Neural progenitor cell (in vitro differentiated cells): ENCODE measurements around the gene TUSC2. TPM values are rescaled to one million over a fixed set of nuclear protein-coding genes. Genes with fewer than 3 reads are reported as not detected.

ENCODE experiments used
- DNase-seq: peaks from one replicate; pipeline ENCODE4 v3.0.0-alpha.2; 2016; ENCODE audit warnings: low spot score
- H2AFZ ChIP-seq: fragments of 200-600 bp; sonication (generic); replicated peaks from 2 replicates; pipeline ENCODE4 v1.6.1; 2016; ENCODE audit warnings: antibody characterized with exemption
- H3F3A ChIP-seq: fragments of 200-600 bp; sonication (generic); 2 replicates; pipeline ENCODE4 v1.6.1; 2016; ENCODE audit warnings: antibody characterized with exemption, low read depth
- H3K27ac ChIP-seq: fragments of 200-600 bp; sonication (generic); 2 replicates; pipeline ENCODE4 v1.5.1; 2016; ENCODE audit warnings: mild to moderate bottlenecking
- H3K27me3 ChIP-seq: fragments of 200-600 bp; sonication (generic); 2 replicates; pipeline ENCODE4 v1.6.1; 2016; ENCODE audit warnings: mild to moderate bottlenecking, moderate library complexity
- H3K36me3 ChIP-seq: fragments of 200-600 bp; sonication (generic); 2 replicates; pipeline ENCODE4 v1.5.1; 2016
- H3K4me1 ChIP-seq: fragments of 200-600 bp; sonication (generic); 2 replicates; pipeline ENCODE4 v1.6.1; 2016; ENCODE audit warnings: mixed run types
- H3K4me2 ChIP-seq: fragments of 200-600 bp; sonication (generic); 2 replicates; pipeline ENCODE4 v1.6.1; 2016
- H3K4me3 ChIP-seq: fragments of 200-600 bp; sonication (generic); 2 replicates; pipeline ENCODE4 v1.5.1; 2016
- H3K79me2 ChIP-seq: fragments of 200-600 bp; sonication (generic); 2 replicates; pipeline ENCODE4 v1.6.1; 2016; ENCODE audit warnings: low read depth
- H3K9ac ChIP-seq: fragments of 200-600 bp; sonication (generic); 2 replicates; pipeline ENCODE4 v1.6.1; 2016
- H3K9me3 ChIP-seq: fragments of 200-600 bp; sonication (generic); 2 replicates; pipeline ENCODE4 v1.5.1; 2016; ENCODE audit warnings: low read depth
- H4K20me1 ChIP-seq: fragments of 200-600 bp; sonication (generic); 2 replicates; pipeline ENCODE4 v1.6.1; 2016; ENCODE audit warnings: low read depth
- H3K27ac Mint-ChIP-seq: 3 replicates; pipeline ENCODE4 v1.8.0; 2021; ENCODE audit warnings: mixed read lengths
- H3K27me3 Mint-ChIP-seq: 2 replicates; pipeline ENCODE4 v1.8.0; 2022; ENCODE audit warnings: low read depth, mild to moderate bottlenecking, inconsistent platforms, moderate library complexity, mixed read lengths; ENCODE audit not compliant: insufficient read depth
- H3K36me3 Mint-ChIP-seq: 3 replicates; pipeline ENCODE4 v1.8.0; 2021; ENCODE audit warnings: mixed read lengths
- H3K4me1 Mint-ChIP-seq: 3 replicates; pipeline ENCODE4 v1.8.0; 2021; ENCODE audit warnings: mixed read lengths
- H3K4me3 Mint-ChIP-seq: 3 replicates; pipeline ENCODE4 v1.8.0; 2021; ENCODE audit warnings: mild to moderate bottlenecking, moderate library complexity, mixed read lengths
- H3K9me3 Mint-ChIP-seq: 3 replicates; pipeline ENCODE4 v1.8.0; 2020; ENCODE audit warnings: mixed read lengths
- CTCF ChIP-seq: fragments of 200-600 bp; sonication (generic); IDR thresholded peaks from 2 replicates; pipeline ENCODE4 v1.5.1; 2017; ENCODE audit warnings: antibody characterized with exemption, mild to moderate bottlenecking
- EZH2 ChIP-seq: fragments of 200-600 bp; sonication (generic); IDR thresholded peaks from 2 replicates; pipeline ENCODE4 v1.6.1; 2017; ENCODE audit warnings: antibody characterized with exemption, mild to moderate bottlenecking, moderate library complexity
- EZH2phosphoT487 ChIP-seq: fragments of 200-600 bp; sonication (generic); IDR thresholded peaks from 2 replicates; pipeline ENCODE4 v1.6.1; 2017; ENCODE audit warnings: antibody characterized with exemption
- total RNA-seq: library from RNA; depleted of rRNA; stranded (reverse); fragments of >200 nt; gene quantifications from 2 replicates; pipeline ENCODE4 v1.2.3, GENCODE V29; 2015; ENCODE audit warnings: low replicate concordance

TUSC2 gene
- total RNA-seq, 1 donor from 2014 or later: 14.9 TPM

GRCh38 chr3:50330330-50330729, 2.3 kb upstream of the TUSC2 start:
- H3K9ac ChIP-seq: no peak overlapping the region
- no peak overlapping the region for H3K27ac ChIP-seq
- Mint-ChIP-seq H3K36me3 (peaks cover 2% of the 10 kb centered on the region), H3K27me3 (peaks cover 2% of the 10 kb centered on the region), H3K4me3 (no peak overlapping the region), H3K9me3 (no peaks in the 10 kb centered on the region), H3K27ac (no peak overlapping the region), H3K4me1 (peaks cover 20% of the 10 kb centered on the region)
- peaks cover 17% of the 10 kb centered on the region for H3F3A ChIP-seq
- H3K9me3 ChIP-seq: no peaks in the 10 kb centered on the region
- H4K20me1 ChIP-seq: peaks cover 30% of the 10 kb centered on the region
- H3K4me3 ChIP-seq: no peak overlapping the region
- no peaks in the 10 kb centered on the region for H3K27me3 ChIP-seq
- peaks cover 41% of the 10 kb centered on the region for H3K79me2 ChIP-seq
- peaks cover 10% of the 10 kb centered on the region for H3K4me1 ChIP-seq
- H2AFZ ChIP-seq: no peak overlapping the region
- TF ChIP-seq EZH2: no peak
- TF ChIP-seq EZH2phosphoT487: no peak
- TF ChIP-seq CTCF: no peak
- H3K36me3 ChIP-seq: no peaks in the 10 kb centered on the region
- no peak overlapping the region for H3K4me2 ChIP-seq
- no peak for DNase-seq

GRCh38 chr3:50327129-50327528, 894 bp downstream of the TUSC2 start:
- Histone ChIP-seq H3K4me2 (peak overlapping the region; percentile 96), H4K20me1 (peaks cover 12% of the 10 kb centered on the region), H3K27ac (no peak overlapping the region), H3K9me3 (no peaks in the 10 kb centered on the region), H3F3A (peaks cover 38% of the 10 kb centered on the region), H2AFZ (no peak overlapping the region), H3K4me1 (peaks cover 18% of the 10 kb centered on the region), H3K4me3 (peak overlapping the region; percentile 82), H3K9ac (peak overlapping the region; percentile 78), H3K27me3 (no peaks in the 10 kb centered on the region), H3K79me2 (peaks cover 17% of the 10 kb centered on the region), H3K36me3 (no peaks in the 10 kb centered on the region)
- Mint-ChIP-seq H3K4me1 (peaks cover 35% of the 10 kb centered on the region), H3K27ac (no peak overlapping the region), H3K4me3 (peak overlapping the region; percentile 95), H3K36me3 (peaks cover 2% of the 10 kb centered on the region), H3K9me3 (no peaks in the 10 kb centered on the region), H3K27me3 (peaks cover 6% of the 10 kb centered on the region)
- no peak for DNase-seq
- TF ChIP-seq EZH2 (no peak), EZH2phosphoT487 (no peak), CTCF (no peak)

GRCh38 chr3:50326182-50326541, 1.9 kb downstream of the TUSC2 start:
- peaks cover 42% of the 10 kb centered on the region for H3F3A ChIP-seq
- TF ChIP-seq CTCF (no peak), EZH2phosphoT487 (no peak), EZH2 (no peak)
- H2AFZ ChIP-seq: no peak overlapping the region
- peaks cover 20% of the 10 kb centered on the region for H3K4me1 ChIP-seq
- H3K79me2 ChIP-seq: peaks cover 17% of the 10 kb centered on the region
- no peak overlapping the region for H3K27ac ChIP-seq
- Mint-ChIP-seq H3K27me3 (peaks cover 5% of the 10 kb centered on the region), H3K27ac (no peak overlapping the region), H3K36me3 (peaks cover 1% of the 10 kb centered on the region), H3K4me3 (peak overlapping the region; percentile 95), H3K4me1 (peaks cover 35% of the 10 kb centered on the region), H3K9me3 (no peaks in the 10 kb centered on the region)
- no peak overlapping the region for H3K9ac ChIP-seq
- no peaks in the 10 kb centered on the region for H3K9me3 ChIP-seq
- no peak overlapping the region for H3K4me3 ChIP-seq
- DNase-seq: no peak
- no peak overlapping the region for H3K4me2 ChIP-seq
- no peaks in the 10 kb centered on the region for H3K36me3 ChIP-seq
- H4K20me1 ChIP-seq: peaks cover 12% of the 10 kb centered on the region
- H3K27me3 ChIP-seq: no peaks in the 10 kb centered on the region
